Astrocyte (in vitro differentiated cells and primary cell): Measurements from ENCODE around the gene GRIN3A. TPM values are rescaled to one million over a fixed set of nuclear protein-coding genes. Genes with fewer than 3 reads are reported as not detected.

Experiments
- DNase-seq: peaks from one replicate; pipeline ENCODE4 v3.0.0-alpha.2; 2010; ENCODE audit warnings: low read depth
- FAIRE-seq: peaks from 2 replicates; lab custom pipeline; 2011; peaks lifted over from hg19 to GRCh38; lab: Jason Lieb, UNC
- H2AFZ ChIP-seq: 2 replicates; pipeline ENCODE4 v1.6.0; 2012; ENCODE audit warnings: low read depth, low read length, inconsistent platforms
- H3K27ac ChIP-seq: 2 replicates; pipeline ENCODE4 v1.5.1; 2011; ENCODE audit warnings: low read depth, low read length, inconsistent platforms
- H3K27me3 ChIP-seq: 2 replicates; pipeline ENCODE4 v1.6.0; 2011; ENCODE audit warnings: low read length, inconsistent platforms; ENCODE audit not compliant: insufficient read depth
- H3K36me3 ChIP-seq: 2 replicates; pipeline ENCODE4 v1.5.1; 2011; ENCODE audit warnings: low read length, inconsistent platforms; ENCODE audit not compliant: insufficient read depth
- H3K4me1 ChIP-seq: 2 replicates; pipeline ENCODE4 v1.5.1; 2011; ENCODE audit warnings: low read length, inconsistent platforms; ENCODE audit not compliant: insufficient read depth
- H3K4me2 ChIP-seq: 2 replicates; pipeline ENCODE4 v1.6.0; 2012; ENCODE audit warnings: low read length, inconsistent platforms
- H3K4me3 ChIP-seq: 2 replicates; pipeline ENCODE4 v1.5.1; 2011; ENCODE audit warnings: low read depth, mild to moderate bottlenecking, low read length, inconsistent platforms; ENCODE audit not compliant: insufficient read depth
- H3K79me2 ChIP-seq: 2 replicates; pipeline ENCODE4 v1.6.0; 2012; ENCODE audit warnings: mild to moderate bottlenecking, low read length, inconsistent platforms; ENCODE audit not compliant: insufficient read depth
- H3K9ac ChIP-seq: 2 replicates; pipeline ENCODE4 v1.6.0; 2012; ENCODE audit warnings: mild to moderate bottlenecking, low read length, inconsistent platforms
- H3K9me3 ChIP-seq: 2 replicates; pipeline ENCODE4 v1.5.1; 2012; ENCODE audit warnings: low read depth, mild to moderate bottlenecking, low read length, inconsistent platforms; ENCODE audit not compliant: insufficient read depth
- H4K20me1 ChIP-seq: 2 replicates; pipeline ENCODE4 v1.6.0; 2012; ENCODE audit warnings: low read length, inconsistent platforms; ENCODE audit not compliant: insufficient read depth
- H3K27ac Mint-ChIP-seq: one replicate; pipeline ENCODE4 v1.8.0; 2021; ENCODE audit warnings: mild to moderate bottlenecking, mixed read lengths; ENCODE audit not compliant: unreplicated experiment
- H3K27me3 Mint-ChIP-seq: one replicate; pipeline ENCODE4 v1.8.0; 2021; ENCODE audit warnings: low read depth, mixed read lengths; ENCODE audit not compliant: unreplicated experiment
- H3K36me3 Mint-ChIP-seq: one replicate; pipeline ENCODE4 v1.8.0; 2021; ENCODE audit warnings: low read depth, mixed read lengths; ENCODE audit not compliant: unreplicated experiment
- H3K4me1 Mint-ChIP-seq: one replicate; pipeline ENCODE4 v1.8.0; 2021; ENCODE audit warnings: low read depth, mixed read lengths; ENCODE audit not compliant: unreplicated experiment
- H3K4me3 Mint-ChIP-seq: one replicate; pipeline ENCODE4 v1.8.0; 2021; ENCODE audit warnings: mild to moderate bottlenecking, moderate library complexity, mixed read lengths; ENCODE audit not compliant: unreplicated experiment
- H3K9me3 Mint-ChIP-seq: one replicate; pipeline ENCODE4 v1.8.0; 2021; ENCODE audit warnings: mild to moderate bottlenecking, mixed read lengths; ENCODE audit not compliant: unreplicated experiment
- EZH2 ChIP-seq: IDR thresholded peaks from 2 replicates; pipeline ENCODE4 v1.6.1; 2012; ENCODE audit warnings: mild to moderate bottlenecking, low read length, inconsistent platforms; ENCODE audit not compliant: insufficient read depth
- total RNA-seq: library from RNA; stranded (reverse); gene quantifications from 2 replicates; pipeline ENCODE4 v1.2.1, GENCODE V29; 2021
- TF ChIP-seq, protein P1 (sequence below): IDR thresholded peaks from 2 replicates; pipeline ENCODE4 v1.5.1; 2011; ENCODE audit warnings: low read depth, mild to moderate bottlenecking, inconsistent platforms, low read length, moderate library complexity; ENCODE audit not compliant: insufficient read depth

Gene GRIN3A
- total RNA-seq, 1 donor from 2014 or later: not detected

DNA sequence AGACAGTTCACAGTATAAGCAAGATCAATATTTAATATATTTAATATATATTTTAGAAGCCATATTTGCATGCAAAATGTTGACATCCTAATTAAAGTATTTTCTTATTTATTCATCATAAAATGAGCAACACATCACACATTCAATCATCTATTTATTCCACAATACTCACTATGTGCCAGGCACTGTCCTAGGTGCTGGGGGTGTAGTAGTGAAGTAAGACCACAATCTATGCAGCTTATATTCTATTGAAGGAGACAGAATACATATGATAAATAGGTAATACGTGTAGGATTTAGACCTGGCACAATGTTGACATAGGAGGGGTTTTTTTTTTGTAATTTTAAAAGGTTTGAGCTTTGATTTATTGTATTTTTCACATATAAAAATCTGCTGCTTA lies 63.1 kb downstream of the GRIN3A start:
- H3K9ac ChIP-seq: no peak overlapping the region
- TF ChIP-seq EZH2: no peak
- TF ChIP-seq, protein P1, sequence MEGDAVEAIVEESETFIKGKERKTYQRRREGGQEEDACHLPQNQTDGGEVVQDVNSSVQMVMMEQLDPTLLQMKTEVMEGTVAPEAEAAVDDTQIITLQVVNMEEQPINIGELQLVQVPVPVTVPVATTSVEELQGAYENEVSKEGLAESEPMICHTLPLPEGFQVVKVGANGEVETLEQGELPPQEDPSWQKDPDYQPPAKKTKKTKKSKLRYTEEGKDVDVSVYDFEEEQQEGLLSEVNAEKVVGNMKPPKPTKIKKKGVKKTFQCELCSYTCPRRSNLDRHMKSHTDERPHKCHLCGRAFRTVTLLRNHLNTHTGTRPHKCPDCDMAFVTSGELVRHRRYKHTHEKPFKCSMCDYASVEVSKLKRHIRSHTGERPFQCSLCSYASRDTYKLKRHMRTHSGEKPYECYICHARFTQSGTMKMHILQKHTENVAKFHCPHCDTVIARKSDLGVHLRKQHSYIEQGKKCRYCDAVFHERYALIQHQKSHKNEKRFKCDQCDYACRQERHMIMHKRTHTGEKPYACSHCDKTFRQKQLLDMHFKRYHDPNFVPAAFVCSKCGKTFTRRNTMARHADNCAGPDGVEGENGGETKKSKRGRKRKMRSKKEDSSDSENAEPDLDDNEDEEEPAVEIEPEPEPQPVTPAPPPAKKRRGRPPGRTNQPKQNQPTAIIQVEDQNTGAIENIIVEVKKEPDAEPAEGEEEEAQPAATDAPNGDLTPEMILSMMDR: no peak
- no peaks in the 10 kb centered on the region for H3K4me1 ChIP-seq
- Mint-ChIP-seq H3K27ac (no peak overlapping the region), H3K9me3 (no peaks in the 10 kb centered on the region), H3K4me1 (no peaks in the 10 kb centered on the region), H3K36me3 (no peaks in the 10 kb centered on the region), H3K4me3 (no peak overlapping the region), H3K27me3 (no peaks in the 10 kb centered on the region)
- no peak for DNase-seq
- H3K36me3 ChIP-seq: no peaks in the 10 kb centered on the region
- no peak overlapping the region for H3K27ac ChIP-seq
- H3K79me2 ChIP-seq: no peaks in the 10 kb centered on the region
- no peak overlapping the region for H3K4me3 ChIP-seq
- no peaks in the 10 kb centered on the region for H3K9me3 ChIP-seq
- H3K4me2 ChIP-seq: no peak overlapping the region
- FAIRE-seq: no peak
- H3K27me3 ChIP-seq: no peaks in the 10 kb centered on the region
- H2AFZ ChIP-seq: no peak overlapping the region
- H4K20me1 ChIP-seq: no peaks in the 10 kb centered on the region

DNA sequence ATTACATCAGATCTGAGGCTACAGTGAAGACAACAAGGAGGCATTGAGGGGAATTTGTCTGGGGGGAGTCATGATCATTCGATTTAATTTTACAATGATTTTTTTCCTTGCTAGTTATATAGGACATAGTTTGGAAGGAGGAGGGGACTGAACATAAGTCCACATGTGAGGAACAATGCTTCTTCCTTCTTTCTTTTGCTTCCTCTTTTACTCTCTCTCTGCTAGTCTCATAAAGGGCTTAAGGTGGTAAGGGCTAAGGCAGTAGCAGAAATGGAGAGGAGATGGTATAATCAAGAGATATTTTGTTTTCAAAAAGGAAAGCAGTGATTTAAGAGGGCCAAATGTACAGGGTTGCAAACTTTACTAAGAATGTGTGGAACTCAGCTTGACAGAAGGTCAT lies 64.3 kb downstream of the GRIN3A start:
- H3K27ac ChIP-seq: no peak overlapping the region
- H3K36me3 ChIP-seq: no peaks in the 10 kb centered on the region
- H3K4me3 Mint-ChIP-seq: no peak overlapping the region
- no peaks in the 10 kb centered on the region for H3K27me3 ChIP-seq
- H3K36me3 Mint-ChIP-seq: no peaks in the 10 kb centered on the region
- FAIRE-seq (no peak), DNase-seq (no peak)
- no peak overlapping the region for H3K4me3 ChIP-seq
- H3K4me1 ChIP-seq: no peaks in the 10 kb centered on the region
- H3K9me3 ChIP-seq: no peaks in the 10 kb centered on the region
- no peaks in the 10 kb centered on the region for H4K20me1 ChIP-seq
- H3K4me1 Mint-ChIP-seq: no peaks in the 10 kb centered on the region
- no peaks in the 10 kb centered on the region for H3K9me3 Mint-ChIP-seq
- H3K9ac ChIP-seq: no peak overlapping the region
- H3K79me2 ChIP-seq: no peaks in the 10 kb centered on the region
- H3K27ac Mint-ChIP-seq: no peak overlapping the region
- no peak overlapping the region for H2AFZ ChIP-seq
- no peak overlapping the region for H3K4me2 ChIP-seq
- no peaks in the 10 kb centered on the region for H3K27me3 Mint-ChIP-seq
- no peak for TF ChIP-seq EZH2
- TF ChIP-seq, protein P1: no peak

DNA sequence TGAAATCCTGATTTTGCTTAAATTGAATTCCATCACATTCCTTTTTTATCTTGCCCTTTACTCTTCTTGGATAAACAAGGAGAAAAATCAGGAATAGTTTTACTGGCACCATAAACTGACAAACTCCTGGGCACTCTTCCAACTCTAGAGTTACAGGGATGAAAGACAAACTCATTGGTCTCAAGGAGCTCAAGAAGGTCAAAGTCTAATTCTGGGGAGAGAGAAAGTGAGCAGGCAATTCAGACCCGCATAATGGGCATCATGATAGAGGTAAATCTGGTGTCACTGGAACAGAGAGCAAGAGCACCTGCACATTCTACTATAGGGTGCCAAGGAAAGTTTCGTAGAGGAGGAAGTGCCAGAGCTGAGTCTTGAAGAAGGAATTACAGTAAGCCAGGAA lies 64.8 kb downstream of the GRIN3A start:
- TF ChIP-seq, protein P1: no peak
- TF ChIP-seq EZH2: no peak
- H4K20me1 ChIP-seq: no peaks in the 10 kb centered on the region
- no peaks in the 10 kb centered on the region for H3K9me3 Mint-ChIP-seq
- no peak for FAIRE-seq
- H3K4me1 ChIP-seq: no peaks in the 10 kb centered on the region
- no peaks in the 10 kb centered on the region for H3K27me3 Mint-ChIP-seq
- no peaks in the 10 kb centered on the region for H3K36me3 ChIP-seq
- H3K27ac ChIP-seq: no peak overlapping the region
- H3K4me3 Mint-ChIP-seq: no peak overlapping the region
- no peak overlapping the region for H3K27ac Mint-ChIP-seq
- no peaks in the 10 kb centered on the region for H3K27me3 ChIP-seq
- no peaks in the 10 kb centered on the region for H3K79me2 ChIP-seq
- H3K4me2 ChIP-seq: no peak overlapping the region
- H3K36me3 Mint-ChIP-seq: no peaks in the 10 kb centered on the region
- no peak for DNase-seq
- no peak overlapping the region for H2AFZ ChIP-seq
- H3K9ac ChIP-seq: no peak overlapping the region
- no peak overlapping the region for H3K4me3 ChIP-seq
- H3K4me1 Mint-ChIP-seq: no peaks in the 10 kb centered on the region
- no peaks in the 10 kb centered on the region for H3K9me3 ChIP-seq
